ENCODE results near the gene P2RX5. TPM values are rescaled to one million over a fixed set of nuclear protein-coding genes. Genes with fewer than 3 reads are reported as not detected.

The P2RX5 gene
- total and polyA plus RNA-seq, 10 of the 15 experiments (the other 5 are each of a cell fraction or from before 2014, with no cell fraction given): 6.9 to 28.8 (median 19.5) TPM

GRCh38 chr17:3715296-3715695, 19.3 kb upstream of the P2RX5 start:
- no peaks in the 10 kb centered on the region for H3K9me3 ChIP-seq (replicated peaks; ENCODE audit: control insufficient read depth, insufficient read depth, low read length)
- BruUV-seq (replicated peaks): no TSS peak
- FAIRE-seq (no peak), DNase-seq (ENCODE audit: low read depth, low spot score) (no peak), ATAC-seq (no peak)
- TF ChIP-seq PRDM15 (CRISPR knock-in tag; IDR thresholded peaks at IDR 0.05) (no peak), POU2F2 (IDR thresholded peaks at IDR 0.05; ENCODE audit: borderline replicate concordance, low read depth, low read length) (no peak), STAT1 (conservative IDR thresholded peaks at IDR 0.05) (no peak), PKNOX1 (IDR thresholded peaks at IDR 0.05) (no peak), ATF3 (IDR thresholded peaks at IDR 0.05; ENCODE audit: borderline replicate concordance, extremely low read depth, low read depth, low read length) (no peak), POLR2A (IDR thresholded peaks at IDR 0.05; ENCODE audit: low read depth, low read length) (no peak)
- TF ChIP-seq, protein P1, sequence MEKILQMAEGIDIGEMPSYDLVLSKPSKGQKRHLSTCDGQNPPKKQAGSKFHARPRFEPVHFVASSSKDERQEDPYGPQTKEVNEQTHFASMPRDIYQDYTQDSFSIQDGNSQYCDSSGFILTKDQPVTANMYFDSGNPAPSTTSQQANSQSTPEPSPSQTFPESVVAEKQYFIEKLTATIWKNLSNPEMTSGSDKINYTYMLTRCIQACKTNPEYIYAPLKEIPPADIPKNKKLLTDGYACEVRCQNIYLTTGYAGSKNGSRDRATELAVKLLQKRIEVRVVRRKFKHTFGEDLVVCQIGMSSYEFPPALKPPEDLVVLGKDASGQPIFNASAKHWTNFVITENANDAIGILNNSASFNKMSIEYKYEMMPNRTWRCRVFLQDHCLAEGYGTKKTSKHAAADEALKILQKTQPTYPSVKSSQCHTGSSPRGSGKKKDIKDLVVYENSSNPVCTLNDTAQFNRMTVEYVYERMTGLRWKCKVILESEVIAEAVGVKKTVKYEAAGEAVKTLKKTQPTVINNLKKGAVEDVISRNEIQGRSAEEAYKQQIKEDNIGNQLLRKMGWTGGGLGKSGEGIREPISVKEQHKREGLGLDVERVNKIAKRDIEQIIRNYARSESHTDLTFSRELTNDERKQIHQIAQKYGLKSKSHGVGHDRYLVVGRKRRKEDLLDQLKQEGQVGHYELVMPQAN (conservative IDR thresholded peaks at IDR 0.05): no peak
- POLR2A ChIA-PET: interaction anchor here (0.6 to 0.8 kb wide), 2 partner anchors 11 to 102 kb away, joined by 3 read pairs; no protein-coding TSS in a partner anchor
- H3K4me3 ChIP-seq: no peak overlapping the region
- H3K4me2 ChIP-seq (ENCODE audit: control insufficient read depth, insufficient read depth): no peak overlapping the region
- 98% methylated on average over 8 of the region's 8 CpGs for WGBS (ENCODE audit: insufficient coverage, insufficient replicate concordance, low lambda C conversion rate, missing lambda C conversion rate)
- H3K9ac ChIP-seq (ENCODE audit: control insufficient read depth, insufficient read depth, low read length): no peak overlapping the region
- H4K20me1 ChIP-seq (ENCODE audit: control insufficient read depth, insufficient read depth): no peaks in the 10 kb centered on the region
- intact Hi-C loops (cut with micrococcal nuclease; ENCODE audit: unreplicated experiment): no loop called here
- RAD21 ChIA-PET (ENCODE audit: unreplicated experiment): interaction anchor here (1.2 to 1.5 kb wide), 2 partner anchors 8 to 23 kb away, joined by 3 to 5 read pairs; partner anchors contain the start of gene HASPIN
- no peaks in the 10 kb centered on the region for H3K27me3 ChIP-seq (replicated peaks in 1 of 2; ENCODE audit: control insufficient read depth in 2 of 2, insufficient read depth in 2 of 2, low read length in 1 of 2)
- no peaks in the 10 kb centered on the region for H3K79me2 ChIP-seq (ENCODE audit: control insufficient read depth, insufficient read depth, low read length)
- CTCF ChIA-PET: interaction anchor here (0.6 to 2.4 kb wide), 4 partner anchors 11 to 145 kb away, joined by 3 to 8 read pairs (median 4); no protein-coding TSS in a partner anchor
- H2AFZ ChIP-seq (ENCODE audit: control insufficient read depth, low read depth, low read length): no peak overlapping the region
- H3K4me1 ChIP-seq (ENCODE audit: control insufficient read depth, insufficient read depth, low read length): peaks cover 28% of the 10 kb centered on the region
- peaks cover 0 to 22% of the 10 kb centered on the region in 2 experiments; a peak in 2 of 4 replicates for H3K36me3 ChIP-seq (ENCODE audit: control insufficient read depth in 2 of 2, insufficient read depth in 2 of 2, low read length in 1 of 2)
- in situ Hi-C loops (cut with MboI): loop anchor here (25.0 kb wide), 1 partner anchor 1497 kb away; no protein-coding TSS in a partner anchor
- SMC1A ChIA-PET (ENCODE audit: uncharacterized antibody, unreplicated experiment): interaction anchor here (0.9 to 1.7 kb wide), 2 partner anchors 112 to 131 kb away, joined by 3 to 4 read pairs; partner anchors contain the start of gene NCBP3
- H3K27ac ChIP-seq (ENCODE audit: control insufficient read depth, insufficient read depth): no peak overlapping the region
